Measurements from ENCODE around the gene KRTAP10-9.
"Not testable (repeated sequence)": the region's sequence is repeated elsewhere in the genome, so short reads cannot be mapped to it uniquely, and the experiment has no call there.

Gene KRTAP10-9, protein sequence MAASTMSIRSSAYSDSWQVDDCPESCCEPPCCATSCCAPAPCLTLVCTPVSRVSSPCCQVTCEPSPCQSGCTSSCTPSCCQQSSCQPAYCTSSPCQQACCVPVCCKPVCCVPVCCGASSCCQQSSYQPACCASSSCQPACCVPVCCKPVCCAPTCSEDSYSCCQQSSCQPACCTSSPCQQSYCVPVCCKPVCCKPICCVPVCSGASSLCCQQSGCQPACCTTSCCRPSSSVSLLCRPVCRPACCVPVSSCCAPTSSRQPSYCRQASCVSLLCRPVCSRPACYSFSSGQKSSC

DNA sequence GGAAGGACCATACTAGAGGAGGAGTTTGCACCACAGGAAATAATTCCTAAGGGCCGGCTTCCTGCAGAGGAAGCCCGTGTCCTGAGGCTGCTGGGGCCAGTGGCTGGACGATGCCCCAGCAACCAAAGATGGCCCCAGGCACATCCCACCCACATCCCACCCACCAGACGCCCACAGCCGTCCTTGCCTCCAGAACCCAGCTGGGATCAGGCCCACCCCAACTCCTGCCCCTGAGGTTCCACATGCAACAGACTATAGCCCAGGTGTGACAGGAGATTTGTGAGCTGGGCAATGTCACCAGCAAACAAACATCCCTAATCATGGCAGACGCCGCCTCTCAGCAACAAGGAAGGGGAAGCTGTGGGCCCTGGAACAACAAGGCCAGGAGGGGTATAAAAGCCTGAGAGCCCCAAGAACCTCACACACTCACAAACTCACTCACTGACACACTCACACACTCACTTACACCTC, at the start of gene KRTAP10-9:
Gene KRTAP10-9 (plus strand): TSS at position 421 of the 471 bp plus-strand sequence. CDS start 79 bp downstream, outside the sequence.
- Mint-ChIP-seq H3K9me3 (peaks cover 49% of the 10 kb centered on the region), H3K36me3 (ENCODE audit: insufficient read depth) (peaks cover 5% of the 10 kb centered on the region), H3K27me3 (no peaks in the 10 kb centered on the region), H3K27ac (ENCODE audit: low read depth) (peak within 1 kb of the TSS; percentile 91), H3K4me1 (peaks cover 64% of the 10 kb centered on the region), H3K4me3 (peak within 1 kb of the TSS; percentile 32)
- ATAC-seq (replicated peaks; ENCODE audit: extremely low read depth, poor library complexity, severe bottlenecking) (no peak), DNase-seq (ENCODE audit: low spot score in 2 of 2) (no peak)

DNA sequence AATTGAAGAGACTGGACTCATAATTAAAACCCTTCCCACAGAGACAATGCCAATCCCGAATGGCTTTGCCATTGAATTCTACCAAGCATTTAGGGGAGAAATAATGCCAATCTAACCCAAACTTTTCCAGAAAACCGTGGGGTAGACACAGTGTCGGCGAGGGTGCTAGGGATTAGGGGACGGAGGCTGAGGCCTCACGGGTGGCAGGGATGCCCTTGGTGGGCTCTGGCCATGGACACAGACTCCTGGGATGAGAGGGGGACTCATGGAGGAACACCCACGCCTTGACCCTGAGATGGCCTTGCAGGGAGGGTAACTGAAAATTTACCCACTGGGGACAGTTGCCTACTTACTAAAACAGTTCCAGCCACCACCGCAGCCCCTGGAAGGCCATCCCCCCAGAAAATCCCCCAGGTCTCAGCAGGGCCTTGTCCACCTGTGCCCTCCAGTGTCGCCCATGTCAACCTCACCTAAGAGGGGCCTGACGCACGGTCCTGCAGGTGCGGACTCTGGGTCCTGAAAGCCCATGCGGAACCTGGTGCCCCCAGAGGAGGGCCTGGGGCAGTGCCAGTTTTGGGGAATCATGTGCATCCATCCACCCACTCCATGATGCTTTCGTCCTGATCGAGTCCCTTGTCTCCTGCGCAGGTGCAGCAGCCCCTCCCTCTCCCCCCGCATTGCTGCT, 48.4 kb upstream of the KRTAP10-9 start:
- Mint-ChIP-seq H3K27ac (ENCODE audit: low read depth) (no peak overlapping the region), H3K4me3 (no peak overlapping the region), H3K9me3 (peaks cover 17% of the 10 kb centered on the region), H3K36me3 (ENCODE audit: insufficient read depth) (no peaks in the 10 kb centered on the region), H3K4me1 (peaks cover 16% of the 10 kb centered on the region), H3K27me3 (peaks cover 28% of the 10 kb centered on the region)
- ATAC-seq (replicated peaks; ENCODE audit: extremely low read depth, poor library complexity, severe bottlenecking) (no peak), DNase-seq (ENCODE audit: low spot score in 2 of 2) (no peak)

- peaks cover 17% of the 10 kb centered on the region for H3K9me3 Mint-ChIP-seq
- DNase-seq (ENCODE audit: low spot score in 2 of 2) (no peak), ATAC-seq (replicated peaks; ENCODE audit: extremely low read depth, poor library complexity, severe bottlenecking) (no peak)
- no peak overlapping the region for H3K4me3 Mint-ChIP-seq
- peaks cover 14% of the 10 kb centered on the region for H3K4me1 Mint-ChIP-seq
- no peaks in the 10 kb centered on the region for H3K36me3 Mint-ChIP-seq (ENCODE audit: insufficient read depth)
- no peak overlapping the region for H3K27ac Mint-ChIP-seq (ENCODE audit: low read depth)
- peaks cover 31% of the 10 kb centered on the region for H3K27me3 Mint-ChIP-seq
Observed at GRCh38 chr21:44579056-44579832, 47.6 kb upstream of the KRTAP10-9 start.

- Mint-ChIP-seq H3K36me3 (ENCODE audit: insufficient read depth) (no peaks in the 10 kb centered on the region), H3K27ac (ENCODE audit: low read depth) (no peak overlapping the region), H3K4me3 (no peak overlapping the region), H3K4me1 (peaks cover 8% of the 10 kb centered on the region), H3K9me3 (peaks cover 17% of the 10 kb centered on the region), H3K27me3 (peaks cover 31% of the 10 kb centered on the region)
- ATAC-seq (replicated peaks; ENCODE audit: extremely low read depth, poor library complexity, severe bottlenecking) (no peak), DNase-seq (ENCODE audit: low spot score in 2 of 2) (no peak)
Observed at GRCh38 chr21:44579833-44580144, 47.1 kb upstream of the KRTAP10-9 start.

DNA sequence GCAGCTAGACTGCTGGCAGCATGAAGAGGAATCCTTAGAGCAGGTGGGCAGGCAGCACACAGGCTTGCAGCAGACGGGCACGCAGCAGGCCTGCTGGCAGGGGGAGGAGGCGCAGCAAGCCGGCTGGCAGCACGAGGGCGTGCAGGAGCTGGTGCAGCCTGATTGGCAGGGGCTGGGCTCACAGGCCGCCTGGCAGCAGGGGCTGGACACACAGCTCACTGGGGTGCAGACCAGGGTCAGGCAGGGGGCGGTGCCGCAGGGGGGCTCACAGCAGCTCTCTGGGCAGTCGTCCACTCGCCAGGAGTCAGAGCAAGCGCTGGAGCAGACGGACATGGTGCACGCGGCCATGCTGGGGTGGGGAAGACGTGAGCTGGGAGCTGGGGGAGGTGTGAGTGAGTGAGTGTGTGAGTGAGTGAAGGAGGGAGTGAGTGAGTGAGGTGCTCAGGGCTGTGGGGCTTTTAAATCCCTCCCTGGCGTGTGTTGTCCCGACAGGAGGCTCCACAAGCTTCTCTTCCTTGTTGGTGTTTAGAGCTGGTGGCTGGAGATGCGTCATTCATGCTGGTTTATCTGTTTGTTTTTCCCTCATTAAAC, 46.6 kb upstream of the KRTAP10-9 start, which contains the start of gene KRTAP10-5:
Gene KRTAP10-5 (minus strand): TSS at position 374 of the 591 bp plus-strand sequence. CDS start 26 bp downstream, at position 348.
- not testable (repeated sequence) for H3K4me3 Mint-ChIP-seq; DNase-seq (ENCODE audit: low spot score in 2 of 2); H3K36me3 Mint-ChIP-seq (ENCODE audit: insufficient read depth); H3K27ac Mint-ChIP-seq (ENCODE audit: low read depth); H3K4me1 Mint-ChIP-seq; ATAC-seq (replicated peaks; ENCODE audit: extremely low read depth, poor library complexity, severe bottlenecking)
- Mint-ChIP-seq H3K9me3 (peaks cover 17% of the 10 kb centered on the region), H3K27me3 (peaks cover 31% of the 10 kb centered on the region)

DNA sequence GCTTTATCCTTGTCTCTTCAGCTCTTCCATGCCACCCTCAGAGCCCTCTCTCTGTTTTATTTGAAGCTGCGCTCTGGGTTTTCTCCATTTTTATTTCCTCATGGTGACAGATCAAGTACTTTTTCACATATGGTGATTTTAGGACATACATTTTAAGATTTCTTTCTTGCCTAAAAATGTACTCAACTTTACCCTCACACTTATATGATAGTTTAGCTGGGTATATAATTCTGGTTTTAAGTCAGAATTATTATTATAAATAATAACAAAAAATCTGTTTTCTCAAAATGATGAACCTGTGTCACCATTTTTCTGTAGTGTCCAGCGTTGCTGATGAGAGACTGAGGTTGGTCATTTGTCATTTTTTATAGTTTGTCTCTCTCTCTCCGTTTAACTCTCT, 45.7 kb upstream of the KRTAP10-9 start:
- DNase-seq (ENCODE audit: low spot score in 2 of 2): no peak
- Mint-ChIP-seq H3K27me3 (peaks cover 36% of the 10 kb centered on the region), H3K27ac (ENCODE audit: low read depth) (no peak overlapping the region), H3K4me1 (peaks cover 5% of the 10 kb centered on the region), H3K36me3 (ENCODE audit: insufficient read depth) (no peaks in the 10 kb centered on the region), H3K4me3 (no peak overlapping the region), H3K9me3 (peaks cover 22% of the 10 kb centered on the region)
- no peak for ATAC-seq (replicated peaks; ENCODE audit: extremely low read depth, poor library complexity, severe bottlenecking)

DNA sequence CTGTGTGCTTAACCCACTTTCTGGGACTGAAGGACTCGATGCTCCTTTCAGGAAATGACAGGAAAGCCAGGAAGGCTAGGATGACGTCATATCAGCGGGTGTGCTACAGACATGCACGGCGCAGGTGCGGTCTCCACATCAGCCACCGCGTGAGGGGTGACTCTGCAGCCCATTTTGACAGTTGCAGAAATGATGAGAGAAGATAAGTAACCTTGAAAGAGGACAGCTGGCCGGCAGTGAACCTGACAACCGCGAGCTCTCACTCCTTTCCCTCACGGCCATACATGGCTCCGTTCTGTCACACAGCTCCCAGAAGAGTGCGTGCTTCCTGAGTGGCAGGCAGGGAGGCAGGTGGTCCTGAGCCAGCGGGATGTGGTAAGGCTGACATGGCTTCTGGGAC, 44.8 kb upstream of the KRTAP10-9 start:
- Mint-ChIP-seq H3K9me3 (peaks cover 19% of the 10 kb centered on the region), H3K4me1 (peaks cover 5% of the 10 kb centered on the region), H3K27ac (ENCODE audit: low read depth) (no peak overlapping the region), H3K4me3 (no peak overlapping the region), H3K27me3 (peaks cover 45% of the 10 kb centered on the region), H3K36me3 (ENCODE audit: insufficient read depth) (no peaks in the 10 kb centered on the region)
- ATAC-seq (replicated peaks; ENCODE audit: extremely low read depth, poor library complexity, severe bottlenecking) (no peak), DNase-seq (ENCODE audit: low spot score in 2 of 2) (no peak)

- Mint-ChIP-seq H3K4me3 (no peak overlapping the region), H3K27ac (ENCODE audit: low read depth) (no peak overlapping the region), H3K27me3 (peaks cover 57% of the 10 kb centered on the region), H3K9me3 (peaks cover 19% of the 10 kb centered on the region), H3K4me1 (peaks cover 5% of the 10 kb centered on the region), H3K36me3 (ENCODE audit: insufficient read depth) (no peaks in the 10 kb centered on the region)
- ATAC-seq (replicated peaks; ENCODE audit: extremely low read depth, poor library complexity, severe bottlenecking) (no peak), DNase-seq (ENCODE audit: low spot score in 2 of 2) (no peak)
Observed at GRCh38 chr21:44583089-44583799, 43.6 kb upstream of the KRTAP10-9 start.

- no peak overlapping the region for H3K27ac Mint-ChIP-seq (ENCODE audit: low read depth)
- peaks cover 19% of the 10 kb centered on the region for H3K9me3 Mint-ChIP-seq
- H3K4me1 Mint-ChIP-seq: peaks cover 5% of the 10 kb centered on the region
- no peak for DNase-seq (ENCODE audit: low spot score in 2 of 2)
- H3K27me3 Mint-ChIP-seq: peaks cover 59% of the 10 kb centered on the region
- H3K36me3 Mint-ChIP-seq (ENCODE audit: insufficient read depth): no peaks in the 10 kb centered on the region
- H3K4me3 Mint-ChIP-seq: no peak overlapping the region
- ATAC-seq (replicated peaks; ENCODE audit: extremely low read depth, poor library complexity, severe bottlenecking): peak; percentile 54
Observed at GRCh38 chr21:44583800-44584147, 43.1 kb upstream of the KRTAP10-9 start.

DNA sequence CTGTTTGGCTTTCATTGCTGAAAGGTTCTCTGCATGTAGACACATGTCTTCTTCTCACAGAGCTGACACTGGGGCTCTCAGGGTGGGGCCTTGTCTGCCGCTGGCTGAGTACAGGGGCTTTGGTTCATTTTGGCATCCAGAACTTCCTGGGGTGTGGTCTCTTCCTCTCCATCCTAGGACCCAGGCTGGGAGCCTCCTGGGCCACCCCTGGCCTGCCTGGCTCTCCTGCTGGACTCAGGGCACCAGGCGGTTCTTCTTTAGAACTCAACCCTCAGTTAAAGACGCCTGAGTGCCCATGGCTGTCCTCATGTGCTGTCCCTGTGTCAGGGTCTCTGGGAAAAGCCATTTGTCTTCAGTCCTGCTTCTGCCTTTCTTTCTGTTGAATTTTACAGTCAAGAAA, 41.0 kb upstream of the KRTAP10-9 start:
- no peak overlapping the region for H3K4me3 Mint-ChIP-seq
- ATAC-seq (replicated peaks; ENCODE audit: extremely low read depth, poor library complexity, severe bottlenecking): no peak
- no peak overlapping the region for H3K27ac Mint-ChIP-seq (ENCODE audit: low read depth)
- peaks cover 71% of the 10 kb centered on the region for H3K27me3 Mint-ChIP-seq
- DNase-seq (ENCODE audit: low spot score in 2 of 2): no peak
- H3K36me3 Mint-ChIP-seq (ENCODE audit: insufficient read depth): peaks cover 2% of the 10 kb centered on the region
- H3K4me1 Mint-ChIP-seq: no peaks in the 10 kb centered on the region
- peaks cover 18% of the 10 kb centered on the region for H3K9me3 Mint-ChIP-seq

- DNase-seq (ENCODE audit: low spot score in 2 of 2) (no peak), ATAC-seq (replicated peaks; ENCODE audit: extremely low read depth, poor library complexity, severe bottlenecking) (no peak)
- Mint-ChIP-seq H3K36me3 (ENCODE audit: insufficient read depth) (peaks cover 4% of the 10 kb centered on the region), H3K9me3 (peaks cover 5% of the 10 kb centered on the region), H3K27me3 (peaks cover 56% of the 10 kb centered on the region), H3K27ac (ENCODE audit: low read depth) (no peak overlapping the region), H3K4me1 (peaks cover 4% of the 10 kb centered on the region), H3K4me3 (no peak overlapping the region)
Observed at GRCh38 chr21:44589094-44589493, 37.8 kb upstream of the KRTAP10-9 start.

Measured in central memory CD8-positive, alpha-beta T cell (primary cell).